Spleen (tissue), 3 donors: Measurements from ENCODE around the gene PRSS1.

Source experiments
- POLR2A ChIP-seq, 3 donors: fragments of 450-650 bp; IDR thresholded peaks; one replicate each; pipeline ENCODE4 v1.5.1; 2017; ENCODE audit warnings: antibody characterized with exemption in 3 of 3, mild to moderate bottlenecking in 1 of 3
- POLR2AphosphoS5 ChIP-seq, 3 donors: sonication (generic); formaldehyde crosslinking; IDR thresholded peaks; one replicate each; pipeline ENCODE4 v1.5.1; 2017; ENCODE audit warnings: antibody characterized with exemption in 3 of 3

- no peak for TF ChIP-seq POLR2A (IDR thresholded peaks at IDR 0.05)
- no peak for TF ChIP-seq POLR2AphosphoS5 (IDR thresholded peaks at IDR 0.05)
These were observed 37.9 kb downstream of the PRSS1 start for GRCh38 chr7:142787034-142787768.
